Mucosa of gallbladder (tissue), 1 donor: ENCODE data around the gene DIS3L2. TPM values are rescaled to one million over a fixed set of nuclear protein-coding genes. Genes with fewer than 3 reads are reported as not detected.
"Not testable (repeated sequence)": the region's sequence is repeated elsewhere in the genome, so short reads cannot be mapped to it uniquely, and the experiment has no call there.

ENCODE experiments used
- DNase-seq: peaks from one replicate; pipeline ENCODE4 v3.0.0-alpha.2; 2020; ENCODE audit warnings: low spot score
- total RNA-seq: library from RNA; stranded (reverse); gene quantifications from one replicate; pipeline ENCODE4 v1.2.1, GENCODE V29; 2021
- donor health status: DM: no; HTN: no; CAD: no.

DIS3L2 gene
- total RNA-seq, 1 donor from 2014 or later, result 36.3 TPM

- DNase-seq, result no peak
Measured at GRCh38 chr2:232320443-232320803, 358.9 kb downstream of the DIS3L2 start.

GRCh38 chr2:232321156-232321816, 359.8 kb downstream of the DIS3L2 start:
- no peak for DNase-seq

GRCh38 chr2:232321817-232322559, 360.5 kb downstream of the DIS3L2 start:
- DNase-seq, result no peak

GRCh38 chr2:232322560-232323327, 361.2 kb downstream of the DIS3L2 start:
- DNase-seq, result no peak

DNA sequence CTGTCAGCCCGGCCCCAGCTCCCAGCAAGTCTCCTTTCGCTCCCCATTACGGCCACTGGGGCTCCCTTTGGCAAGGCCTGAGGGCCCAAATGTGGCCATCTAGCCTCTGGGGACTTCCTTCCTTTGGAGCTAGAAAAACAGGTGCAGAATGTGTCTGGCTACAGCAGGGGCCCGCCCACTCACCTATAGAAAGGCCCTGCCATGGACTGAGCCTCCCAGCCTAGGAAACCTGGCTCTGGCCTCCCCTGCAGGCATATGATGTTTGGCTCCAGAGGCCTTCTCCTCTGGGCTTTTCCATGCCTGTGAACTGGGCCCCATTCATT, 361.8 kb downstream of the DIS3L2 start:
- DNase-seq, result no peak

DNA sequence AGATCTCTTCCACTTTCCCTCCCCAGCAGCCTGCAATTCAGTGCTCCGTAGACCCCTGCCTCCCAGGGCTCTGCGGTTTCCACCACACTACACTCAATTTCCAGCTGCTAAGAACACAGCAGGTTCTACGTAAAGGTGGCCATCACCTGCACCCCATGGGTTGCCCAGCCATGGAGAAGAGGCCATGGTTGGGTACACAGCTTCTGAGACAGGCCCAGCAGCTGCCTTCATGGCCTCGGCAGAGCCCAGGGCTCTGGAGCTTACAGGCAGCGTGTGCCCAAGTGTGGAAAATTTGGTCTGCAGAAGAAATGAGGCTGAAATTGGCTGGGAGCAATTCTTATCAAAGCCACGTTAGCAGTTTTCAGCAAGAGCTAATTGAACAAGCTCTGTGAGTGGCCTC, 362.5 kb downstream of the DIS3L2 start:
- DNase-seq, result not testable (repeated sequence)

DNA sequence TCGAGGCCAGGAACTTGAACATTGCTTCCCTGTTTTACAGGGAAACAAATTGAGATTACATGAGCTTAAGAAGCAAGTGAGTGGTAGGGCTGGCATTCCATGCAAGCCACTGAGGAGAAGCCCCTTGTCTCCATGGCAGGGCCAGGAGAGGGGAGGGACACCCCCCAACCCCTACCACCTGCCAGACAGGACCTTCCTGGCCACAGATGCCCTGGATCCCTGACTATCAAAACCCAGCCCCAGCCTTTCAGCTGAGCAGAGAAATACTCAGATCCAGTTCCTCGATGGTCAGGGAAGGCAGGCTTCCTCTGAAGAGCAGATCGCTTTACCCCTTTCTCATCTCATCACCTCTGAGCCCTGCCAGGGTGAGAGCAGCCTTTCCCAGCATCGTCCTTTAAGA, 363.3 kb downstream of the DIS3L2 start:
- no peak for DNase-seq

DNA sequence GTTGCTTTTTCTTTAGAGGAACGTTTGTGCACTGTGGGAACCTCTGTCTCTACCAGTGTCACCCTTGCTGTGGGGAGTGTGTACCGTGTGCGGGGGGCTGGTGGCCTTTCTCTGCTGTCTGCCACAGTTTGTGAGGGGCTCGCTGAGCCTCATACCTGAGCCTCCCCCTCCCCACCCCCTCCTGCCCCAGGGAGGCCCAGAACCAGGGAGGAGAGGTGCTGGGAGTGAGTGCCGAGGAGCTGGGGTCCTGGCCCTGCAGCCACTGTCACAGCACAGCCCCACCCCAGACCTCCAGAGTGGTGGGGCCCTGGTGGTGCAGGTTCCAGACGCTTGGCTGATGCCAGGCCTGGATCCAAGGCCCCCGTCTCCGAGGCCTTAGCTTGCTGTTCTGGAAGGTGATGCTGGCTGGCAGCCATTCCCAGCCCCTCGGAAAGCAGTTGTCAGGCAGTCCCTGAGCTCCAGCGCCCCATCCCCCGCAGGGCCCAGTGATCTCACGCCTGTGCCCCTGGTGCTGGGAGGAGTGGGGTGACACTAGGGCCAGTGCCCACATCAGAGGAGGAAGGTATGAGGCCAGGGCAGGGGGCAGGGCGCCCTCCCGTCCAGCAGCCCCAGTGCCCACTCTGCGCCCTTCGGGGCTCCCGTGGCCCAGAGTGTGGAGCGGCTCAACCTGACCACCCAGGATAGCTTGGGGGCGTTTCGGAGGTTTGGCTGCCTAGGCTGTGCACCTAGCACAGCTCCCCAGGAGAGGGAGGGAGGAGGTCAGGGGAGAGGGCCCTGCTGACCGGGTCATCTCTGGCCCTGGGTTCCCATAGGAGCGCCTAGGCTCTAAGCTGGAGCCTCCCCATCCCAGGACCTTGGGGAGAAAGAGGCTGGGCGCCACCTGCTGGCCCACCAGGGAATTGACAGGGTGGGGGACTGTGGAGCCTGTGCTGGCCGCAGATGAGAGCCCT, 364.1 kb downstream of the DIS3L2 start:
- DNase-seq, result peak; percentile 47

DNA sequence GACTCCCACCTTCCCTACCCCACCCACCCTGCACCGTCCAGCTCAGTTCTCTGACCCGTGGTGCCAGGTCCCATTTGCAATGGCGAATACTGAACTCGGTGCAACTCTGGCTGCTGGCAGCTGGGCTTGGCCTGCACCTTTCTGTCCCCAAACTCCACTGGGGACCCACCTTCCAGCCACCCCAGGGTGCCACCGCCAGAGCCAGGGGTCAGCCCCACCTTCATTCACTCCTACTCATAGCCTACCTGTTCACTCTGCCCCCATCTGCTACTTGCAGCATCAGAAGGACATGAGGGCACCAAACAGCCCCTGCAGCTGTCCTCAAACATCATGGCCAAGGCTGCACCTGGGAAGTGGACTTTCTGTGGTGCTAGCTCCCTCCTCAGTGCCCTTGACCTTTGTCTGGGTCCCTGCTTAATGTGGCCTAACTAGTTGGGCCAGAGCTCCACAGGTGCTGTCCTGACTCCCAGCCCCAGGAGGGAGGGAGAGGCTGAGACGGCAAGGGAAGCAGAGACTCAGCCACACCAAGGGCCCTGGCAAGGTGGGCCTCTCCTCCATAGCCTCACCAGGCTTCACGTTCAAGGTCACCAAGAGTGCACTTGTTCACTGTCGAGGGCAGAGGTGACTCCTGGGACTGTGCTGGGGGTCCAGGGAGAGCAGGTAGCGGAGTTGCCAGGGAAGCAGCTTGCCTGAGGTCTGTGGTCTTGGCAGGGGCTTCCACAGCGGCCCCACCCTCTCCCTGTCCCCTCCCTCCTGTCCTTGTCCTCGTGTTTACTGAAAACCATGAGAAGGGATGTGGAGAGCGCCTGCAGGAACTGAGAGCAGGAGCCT, 365.0 kb downstream of the DIS3L2 start:
- DNase-seq, result not testable (repeated sequence)

GRCh38 chr2:232327105-232328031, 365.9 kb downstream of the DIS3L2 start:
- DNase-seq, result peak; percentile 60

DNA sequence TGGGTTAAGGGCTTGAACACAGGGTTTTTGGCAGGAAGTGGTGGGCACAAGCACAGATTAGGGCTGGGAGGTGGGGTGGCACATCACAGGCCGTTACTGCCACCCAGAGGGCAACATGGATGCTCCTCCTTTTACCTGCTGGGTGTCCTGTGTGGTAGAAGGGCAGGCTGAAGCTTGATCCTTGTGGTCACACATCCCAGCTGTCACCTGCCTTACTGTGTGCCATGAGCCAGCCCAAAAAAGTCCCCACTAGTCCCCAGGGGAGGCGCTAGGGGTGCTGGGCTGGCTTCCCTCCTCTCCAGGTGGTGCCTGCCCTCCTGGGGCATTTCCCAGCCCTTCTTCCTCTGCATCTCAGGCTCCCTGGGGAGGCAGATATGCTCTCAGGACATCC, 366.5 kb downstream of the DIS3L2 start:
- DNase-seq, result no peak

GRCh38 chr2:232328516-232329460, 367.3 kb downstream of the DIS3L2 start:
- no peak for DNase-seq

DNA sequence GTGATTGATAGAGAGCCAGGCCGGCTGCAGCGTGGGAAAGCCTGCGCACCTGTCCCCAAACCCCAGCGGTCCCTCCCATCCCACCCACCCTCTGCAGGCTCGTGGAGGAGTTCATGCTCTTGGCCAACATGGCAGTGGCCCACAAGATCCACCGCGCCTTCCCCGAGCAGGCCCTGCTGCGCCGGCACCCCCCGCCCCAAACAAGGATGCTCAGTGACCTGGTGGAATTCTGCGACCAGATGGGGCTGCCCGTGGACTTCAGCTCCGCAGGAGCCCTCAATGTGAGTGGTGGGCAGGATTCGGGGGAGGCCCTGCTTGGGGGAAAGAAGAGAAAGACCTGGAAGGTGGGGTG, 368.2 kb downstream of the DIS3L2 start:
- no peak for DNase-seq

DNA sequence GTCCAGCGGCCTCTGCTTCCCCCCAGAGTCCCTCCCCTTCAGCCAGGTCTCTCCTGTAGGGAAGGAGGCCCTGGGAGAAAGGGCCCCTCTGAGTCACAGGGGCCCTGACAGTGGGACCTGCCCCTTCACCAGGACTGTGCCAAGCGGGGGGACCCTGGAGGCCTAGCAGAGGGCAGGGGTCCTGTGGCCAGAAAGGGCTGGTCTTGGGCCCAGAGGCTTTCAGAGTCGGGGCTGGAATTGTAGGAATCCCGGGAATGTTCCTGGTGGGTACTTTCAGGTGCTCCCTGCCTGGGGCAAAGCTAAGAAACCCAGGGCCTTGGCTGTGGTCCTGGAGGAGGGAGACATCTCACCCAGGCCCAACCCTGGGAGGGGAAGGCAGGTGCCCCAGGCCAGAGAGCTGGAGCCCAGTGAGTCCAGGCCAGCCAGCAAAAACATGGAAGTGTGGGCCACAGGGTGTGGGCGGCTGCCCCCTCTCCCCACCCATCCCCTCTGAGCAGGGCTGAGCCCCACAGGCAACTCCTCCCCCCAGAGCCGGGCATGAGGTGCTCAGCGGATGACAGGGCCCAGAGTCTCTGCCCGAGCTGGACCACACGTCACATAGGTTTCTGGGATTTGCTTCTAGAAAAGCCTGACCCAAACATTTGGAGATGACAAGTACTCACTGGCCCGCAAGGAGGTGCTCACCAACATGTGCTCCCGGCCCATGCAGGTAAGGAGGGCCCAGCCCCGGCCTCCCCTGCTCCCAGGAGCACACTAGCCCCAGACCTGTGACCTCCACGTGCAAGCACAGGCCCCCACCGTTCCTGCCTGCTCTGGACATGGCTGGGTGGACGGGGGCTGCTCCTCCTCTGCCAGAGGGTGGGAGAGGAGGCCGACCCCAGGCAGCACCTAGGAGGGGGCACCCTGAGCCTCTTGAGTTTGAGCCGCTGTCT, 368.8 kb downstream of the DIS3L2 start:
- DNase-seq, result no peak

DNA sequence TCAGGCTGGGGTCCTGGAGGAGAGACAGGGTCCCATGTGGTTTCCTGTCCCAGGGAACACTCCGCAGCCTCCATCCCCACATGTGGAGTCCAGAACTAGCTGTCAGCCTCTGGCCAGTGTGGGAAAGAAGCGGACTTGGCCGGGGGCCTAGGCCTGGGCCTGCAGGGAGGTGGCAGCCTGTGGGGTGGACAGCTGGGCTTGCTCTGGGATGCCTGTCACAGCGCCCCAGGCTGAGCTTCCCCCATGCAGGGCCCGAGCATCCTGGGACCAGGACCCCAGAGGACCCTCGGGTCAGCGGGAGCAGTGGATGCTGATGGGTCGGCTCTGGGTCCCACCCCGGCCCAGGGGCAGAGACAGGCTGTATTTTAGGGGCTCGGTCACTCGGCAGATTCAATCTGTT, 369.5 kb downstream of the DIS3L2 start:
- DNase-seq, result not testable (repeated sequence)

DNA sequence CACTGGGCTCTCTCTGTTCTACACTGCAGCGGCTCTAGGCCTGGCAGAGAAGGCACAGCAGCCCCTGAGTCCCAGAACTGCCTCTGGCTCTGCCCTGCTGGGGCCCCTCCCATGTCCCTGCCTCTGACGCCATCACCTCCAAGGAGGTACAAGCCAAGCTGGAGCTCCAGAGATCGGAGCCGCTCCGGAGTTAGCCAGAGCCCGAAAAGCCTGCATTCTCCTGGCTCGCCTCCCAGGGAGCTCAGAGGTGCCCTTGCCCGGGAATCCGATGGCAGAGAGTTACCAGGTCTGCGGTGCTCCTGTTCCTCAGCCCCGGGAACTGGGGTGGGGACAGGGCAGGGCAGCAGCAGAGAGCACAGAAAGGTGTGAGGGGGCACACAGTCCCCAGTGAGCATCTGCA, 370.1 kb downstream of the DIS3L2 start:
- not testable (repeated sequence) for DNase-seq

DNA sequence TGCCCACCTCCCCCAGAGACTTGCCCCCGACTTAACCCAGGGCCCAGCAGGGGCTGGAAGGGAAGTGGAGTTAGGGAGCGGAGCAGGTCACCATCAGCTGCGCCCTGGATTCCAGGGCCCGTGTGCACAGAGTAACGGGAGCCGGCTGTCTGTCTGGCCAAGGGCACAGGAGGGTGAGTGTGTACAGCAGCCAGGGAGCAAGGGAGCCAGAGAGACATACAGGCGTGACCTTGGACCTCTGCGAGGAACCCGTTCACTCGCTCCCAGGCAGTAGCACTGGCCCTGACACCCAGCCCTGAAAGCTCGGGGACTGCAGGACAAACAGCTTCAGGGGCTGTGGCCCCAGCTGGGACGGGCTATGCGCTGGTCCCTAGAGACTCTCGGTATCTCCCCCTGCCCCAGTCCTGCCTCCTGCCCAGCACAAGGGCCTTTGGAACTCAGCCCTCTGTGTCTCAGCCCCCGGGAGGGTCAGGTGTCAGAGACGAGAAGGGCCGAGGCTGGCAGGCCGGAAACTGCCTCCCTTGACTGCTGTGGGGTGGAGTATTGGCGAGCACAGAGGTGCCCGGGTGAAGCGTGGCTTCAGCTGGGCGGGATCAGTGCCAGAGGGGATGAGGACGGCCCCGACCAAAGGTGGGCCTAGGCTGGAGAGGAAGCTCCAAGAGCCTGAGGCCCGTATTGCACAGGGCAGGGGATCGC, 370.9 kb downstream of the DIS3L2 start:
- DNase-seq, result not testable (repeated sequence)
